HG03521 (cell line): ENCODE measurements around the gene INO80C.

ENCODE experiments used
- ATAC-seq: cut with Tn5 transposase; IDR thresholded peaks from one replicate; pipeline ENCODE4 v1.9.1; 2021; ENCODE audit warnings: mild to moderate bottlenecking, moderate library complexity; ENCODE audit not compliant: unreplicated experiment

Gene INO80C

GRCh38 chr18:35497370-35498197 is at the start of gene INO80C:
Gene INO80C (minus strand): TSS chr18:35497960. CDS start chr18:35497874, 86 bp downstream.
- ATAC-seq, result peak; percentile 93

DNA sequence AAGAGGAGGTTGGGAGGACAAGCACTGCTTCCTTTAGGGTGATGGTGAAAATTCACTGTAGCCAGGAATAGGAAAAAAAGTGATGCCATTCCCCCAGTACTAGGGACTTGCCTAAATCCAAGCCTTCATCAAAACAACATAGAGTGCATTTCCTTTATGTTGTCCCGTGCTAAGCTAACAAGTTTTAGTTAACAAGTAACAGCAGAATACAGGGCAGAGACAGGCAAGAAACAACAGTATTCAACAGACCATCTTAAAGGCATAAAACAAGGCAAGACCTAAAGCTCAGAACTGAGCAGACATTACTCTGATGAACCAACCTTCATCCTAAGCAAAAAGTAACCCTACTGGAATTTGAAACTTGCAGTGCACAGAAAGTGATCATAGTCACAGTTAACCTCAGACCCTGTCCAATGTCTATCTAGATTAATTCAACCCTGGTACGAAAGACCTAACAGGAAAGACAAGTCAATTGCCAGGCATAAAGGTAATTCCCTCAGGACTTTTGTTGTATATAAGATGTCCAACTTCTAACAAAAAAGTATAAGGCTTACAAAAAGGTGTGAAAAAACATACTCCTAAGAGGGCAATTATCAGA is 49.3 kb upstream of the INO80C start:
- ATAC-seq, result no peak

- no peak for ATAC-seq
These were observed 44.6 kb upstream of the INO80C start for GRCh38 chr18:35542356-35542755.

GRCh38 chr18:35535297-35535696 is 37.5 kb upstream of the INO80C start:
- ATAC-seq, result no peak

- no peak for ATAC-seq
These were observed 36.2 kb upstream of the INO80C start for GRCh38 chr18:35533916-35534405.

GRCh38 chr18:35528749-35529274 is 31.1 kb upstream of the INO80C start:
- no peak for ATAC-seq

- ATAC-seq, result no peak
These were observed 28.8 kb upstream of the INO80C start for GRCh38 chr18:35526495-35527059.

GRCh38 chr18:35525795-35526494 is 28.2 kb upstream of the INO80C start:
- ATAC-seq, result no peak

DNA sequence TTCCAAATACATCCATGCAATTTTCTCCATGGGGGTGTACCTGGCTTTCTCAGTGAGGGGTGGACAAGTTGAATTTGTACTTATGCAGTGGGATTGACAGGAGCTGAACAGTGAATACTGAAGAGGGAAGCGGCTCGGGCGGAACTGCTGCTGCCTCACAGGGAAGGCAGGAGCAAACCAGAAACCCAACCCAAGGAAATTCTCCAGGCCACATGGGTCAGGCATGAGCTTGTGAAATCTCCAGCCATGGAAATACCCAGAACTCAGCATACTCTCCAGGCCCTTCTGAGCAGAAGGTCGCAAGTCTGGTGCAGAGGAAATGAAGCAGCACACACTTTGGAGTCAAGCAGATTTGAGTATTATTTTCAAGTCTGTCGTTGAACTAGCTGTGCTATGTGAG is 26.5 kb upstream of the INO80C start:
- ATAC-seq, result no peak

DNA sequence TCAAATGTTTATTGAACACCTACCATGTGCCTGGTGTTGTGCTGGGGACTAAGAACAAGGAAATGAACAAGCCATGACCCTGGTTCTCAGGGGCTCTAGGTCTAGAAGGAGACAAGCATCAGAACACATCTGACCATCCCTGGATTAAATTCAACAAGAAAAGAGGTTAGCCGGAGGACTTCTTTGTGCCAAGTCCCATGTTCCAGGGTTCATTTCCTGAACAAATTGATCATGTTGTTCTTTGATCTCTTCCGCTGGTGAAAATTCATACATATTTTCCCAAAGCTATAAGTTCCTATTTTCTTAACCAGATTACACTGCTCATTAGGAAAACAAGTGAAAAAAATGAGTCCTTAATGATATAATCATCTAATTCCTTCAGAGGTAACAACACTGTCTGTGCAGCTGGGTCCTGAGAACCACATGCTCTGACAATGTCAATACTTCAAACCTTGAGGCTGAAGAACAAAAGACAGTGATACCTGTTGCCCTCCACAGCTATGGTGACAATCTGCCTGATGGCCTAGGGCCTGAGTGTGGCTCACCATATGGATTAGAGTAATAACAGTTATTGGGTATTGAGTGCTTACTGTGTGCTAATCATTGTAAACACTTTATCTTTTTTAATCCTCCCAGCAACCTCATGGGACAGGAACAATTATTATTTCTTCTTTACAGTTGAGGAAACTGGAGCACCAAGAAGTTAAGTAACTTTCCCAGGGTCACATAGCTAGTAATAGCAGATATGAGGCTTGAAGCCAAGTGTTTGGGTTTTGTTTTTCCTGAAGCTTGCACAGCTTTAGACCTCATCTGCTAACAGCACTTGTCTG is 24.6 kb upstream of the INO80C start:
- ATAC-seq, result no peak

GRCh38 chr18:35521133-35521532 is 23.4 kb upstream of the INO80C start:
- no peak for ATAC-seq

GRCh38 chr18:35519148-35519899 is 21.6 kb upstream of the INO80C start:
- no peak for ATAC-seq

DNA sequence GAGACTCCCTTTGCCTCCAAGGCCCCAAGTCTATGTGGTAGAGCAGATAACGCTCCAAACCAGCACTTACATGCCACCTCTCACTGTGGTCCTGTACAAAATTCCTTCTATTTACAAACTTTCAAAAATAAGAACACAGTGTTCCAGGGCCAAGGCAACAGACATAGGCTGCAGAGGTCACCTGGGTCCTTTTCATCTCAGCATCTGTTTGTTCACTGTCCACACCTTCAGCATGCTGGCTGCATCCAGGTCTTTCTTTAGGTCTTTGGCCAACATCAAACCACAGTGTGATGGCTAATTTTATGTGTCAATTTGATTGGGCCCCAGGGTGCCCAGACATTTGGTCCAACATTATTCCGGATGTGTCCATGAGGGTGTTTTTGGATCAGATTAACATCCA is 20.0 kb upstream of the INO80C start:
- ATAC-seq, result no peak

DNA sequence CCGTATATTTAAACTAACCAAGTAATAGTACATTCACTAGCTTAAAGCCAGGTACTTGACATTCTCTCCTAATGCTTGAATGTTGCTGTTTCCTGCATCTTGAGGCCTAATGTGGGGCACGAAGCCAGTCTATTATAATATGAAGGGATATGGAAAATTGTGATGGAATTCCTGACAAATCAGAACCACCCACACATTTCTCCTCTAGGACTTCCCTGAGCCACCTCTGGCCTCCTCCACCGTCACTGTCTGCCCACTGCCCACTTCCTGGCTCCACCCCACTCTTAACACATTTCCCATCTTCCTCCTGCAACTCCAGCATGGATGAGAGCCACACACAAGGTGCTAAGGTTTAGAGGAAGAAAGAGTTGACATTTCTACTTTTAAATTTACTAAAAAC is 19.0 kb upstream of the INO80C start:
- no peak for ATAC-seq

- no peak for ATAC-seq
These were observed 18.6 kb upstream of the INO80C start for GRCh38 chr18:35516351-35516750.

GRCh38 chr18:35515460-35516130 is 17.8 kb upstream of the INO80C start:
- no peak for ATAC-seq

DNA sequence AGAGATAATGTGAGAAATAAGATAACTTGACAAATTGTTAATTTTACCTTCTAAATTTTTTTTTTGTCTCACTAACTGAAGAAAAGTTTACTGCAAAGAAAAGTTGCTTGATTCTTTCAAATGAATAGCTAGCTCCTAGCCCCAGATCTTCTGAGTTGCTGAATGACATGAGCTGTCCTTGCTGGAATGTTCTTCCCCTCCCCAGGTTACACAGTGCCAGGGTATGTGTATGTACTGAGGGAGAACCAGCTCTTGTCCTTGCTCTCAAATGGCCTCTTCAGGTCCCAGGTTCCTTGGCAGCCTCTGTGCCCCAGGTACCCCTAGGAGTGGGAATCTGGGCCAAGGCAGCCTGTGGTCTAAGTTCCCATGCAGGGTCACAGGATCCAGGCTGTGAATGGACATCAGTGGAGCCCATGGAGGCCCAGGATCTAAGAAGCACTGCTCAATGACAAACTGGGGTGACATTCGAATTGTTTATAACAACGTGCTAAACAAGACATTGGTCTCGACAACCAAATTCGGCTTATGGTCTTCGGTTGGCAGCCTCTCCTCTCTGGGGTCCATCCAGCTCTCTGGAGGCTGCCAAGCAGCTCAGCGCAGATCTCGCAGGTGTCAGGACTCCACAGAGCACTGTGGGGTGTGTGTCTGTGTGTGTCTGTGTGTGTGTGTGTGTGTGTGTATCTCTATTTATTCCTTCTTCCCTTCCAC is 17.1 kb upstream of the INO80C start:
- ATAC-seq, result no peak

- no peak for ATAC-seq
These were observed 16.5 kb upstream of the INO80C start for GRCh38 chr18:35514283-35514682.
